Activated CD4-positive, alpha-beta T cell treated with anti-CD3 and anti-CD28 coated beads for 4 hours (primary cell): ENCODE results near the gene RNF214.
"Not testable (repeated sequence)": the region's sequence is repeated elsewhere in the genome, so short reads cannot be mapped to it uniquely, and the experiment has no call there.

ENCODE experiments used
- DNase-seq, 2 donors: peaks; one replicate each; pipeline ENCODE4 v3.0.0-alpha.2; 2020

Gene RNF214

GRCh38 chr11:117319214-117319840, 86.9 kb downstream of the RNF214 start:
- DNase-seq, result no peak

GRCh38 chr11:117327255-117327566, 94.7 kb downstream of the RNF214 start:
- not testable (repeated sequence) for DNase-seq

- DNase-seq, result peak; percentile 93 to 94
Measured at GRCh38 chr11:117327567-117328374, 95.3 kb downstream of the RNF214 start, which contains the start of gene CEP164. Gene CEP164, plus strand, starts transcription at chr11:117327854. Its CDS starts 10,733 bp downstream, at chr11:117338587.

GRCh38 chr11:117328375-117329010, 96.0 kb downstream of the RNF214 start:
- DNase-seq, result peak in 1 of 2 donors; percentile 10

- DNase-seq, result no peak
Measured at GRCh38 chr11:117332843-117333242, 100.4 kb downstream of the RNF214 start.

- DNase-seq, result no peak
Measured at GRCh38 chr11:117333917-117334316, 101.4 kb downstream of the RNF214 start.

GRCh38 chr11:117334896-117335295, 102.4 kb downstream of the RNF214 start:
- no peak for DNase-seq

- no peak for DNase-seq
Measured at GRCh38 chr11:117335399-117335798, 102.9 kb downstream of the RNF214 start.
